22Rv1 (cell line): Measurements from ENCODE around the gene HS6ST1.
"Not testable (repeated sequence)": the region's sequence is repeated elsewhere in the genome, so short reads cannot be mapped to it uniquely, and the experiment has no call there.

Source experiments
- H3K27ac ChIP-seq: fragments of 450-650 bp; 2 replicates; pipeline ENCODE4 v1.5.1; 2017
- ZFX ChIP-seq: fragments of 450-650 bp; IDR thresholded peaks from 2 replicates; pipeline ENCODE4 v1.6.1; 2017; ENCODE audit warnings: antibody characterized with exemption, borderline replicate concordance
- TF ChIP-seq, protein P1 (sequence below): fragments of 450-650 bp; IDR thresholded peaks from 2 replicates; pipeline ENCODE4 v1.5.1; 2017; ENCODE audit warnings: mild to moderate bottlenecking

HS6ST1 gene

DNA sequence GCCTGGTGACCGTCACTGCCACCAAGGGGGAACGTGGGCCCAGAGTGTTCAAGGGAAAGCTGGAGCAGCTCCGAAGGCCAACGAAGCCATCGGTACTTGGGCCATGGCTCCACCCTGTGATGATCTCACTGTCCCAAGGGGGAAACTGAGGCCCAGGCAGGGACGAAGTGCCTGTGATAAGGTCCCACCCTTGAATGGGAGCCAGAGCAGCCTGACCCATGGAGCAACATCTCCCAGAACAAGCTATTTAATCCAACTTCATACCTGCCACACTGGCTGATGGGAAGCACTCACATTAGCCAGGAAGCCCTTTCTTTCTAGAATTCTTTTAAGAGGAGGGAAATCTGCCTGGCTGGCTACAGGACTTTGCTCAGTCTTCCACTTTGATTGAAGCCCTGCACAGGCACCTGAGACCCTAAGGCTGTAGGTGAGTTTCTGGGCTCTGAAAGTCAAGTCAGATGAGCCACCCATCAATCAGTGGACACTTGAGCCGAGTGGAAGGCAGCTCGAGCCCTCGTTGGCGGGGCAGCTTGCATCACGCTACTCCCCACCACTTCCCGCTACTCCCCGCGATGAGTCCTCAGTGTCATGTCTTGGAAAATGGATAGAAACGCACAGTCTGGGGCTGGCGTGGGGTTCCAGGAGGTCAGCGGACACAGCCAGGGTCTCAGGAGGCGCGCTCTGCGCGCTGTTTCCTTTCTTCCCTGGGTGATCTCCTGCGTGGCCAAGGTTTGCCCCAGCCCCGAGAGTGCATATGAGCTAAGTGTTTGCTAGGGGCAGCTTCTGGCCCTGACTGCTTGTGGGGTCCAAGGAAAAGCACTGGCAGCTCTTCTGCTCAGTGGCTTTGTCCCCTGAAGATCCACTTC lies 2.5 kb upstream of the HS6ST1 start:
- TF ChIP-seq ZFX: no peak
- TF ChIP-seq, protein P1, sequence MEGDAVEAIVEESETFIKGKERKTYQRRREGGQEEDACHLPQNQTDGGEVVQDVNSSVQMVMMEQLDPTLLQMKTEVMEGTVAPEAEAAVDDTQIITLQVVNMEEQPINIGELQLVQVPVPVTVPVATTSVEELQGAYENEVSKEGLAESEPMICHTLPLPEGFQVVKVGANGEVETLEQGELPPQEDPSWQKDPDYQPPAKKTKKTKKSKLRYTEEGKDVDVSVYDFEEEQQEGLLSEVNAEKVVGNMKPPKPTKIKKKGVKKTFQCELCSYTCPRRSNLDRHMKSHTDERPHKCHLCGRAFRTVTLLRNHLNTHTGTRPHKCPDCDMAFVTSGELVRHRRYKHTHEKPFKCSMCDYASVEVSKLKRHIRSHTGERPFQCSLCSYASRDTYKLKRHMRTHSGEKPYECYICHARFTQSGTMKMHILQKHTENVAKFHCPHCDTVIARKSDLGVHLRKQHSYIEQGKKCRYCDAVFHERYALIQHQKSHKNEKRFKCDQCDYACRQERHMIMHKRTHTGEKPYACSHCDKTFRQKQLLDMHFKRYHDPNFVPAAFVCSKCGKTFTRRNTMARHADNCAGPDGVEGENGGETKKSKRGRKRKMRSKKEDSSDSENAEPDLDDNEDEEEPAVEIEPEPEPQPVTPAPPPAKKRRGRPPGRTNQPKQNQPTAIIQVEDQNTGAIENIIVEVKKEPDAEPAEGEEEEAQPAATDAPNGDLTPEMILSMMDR: no peak
- H3K27ac ChIP-seq: no peak overlapping the region

DNA sequence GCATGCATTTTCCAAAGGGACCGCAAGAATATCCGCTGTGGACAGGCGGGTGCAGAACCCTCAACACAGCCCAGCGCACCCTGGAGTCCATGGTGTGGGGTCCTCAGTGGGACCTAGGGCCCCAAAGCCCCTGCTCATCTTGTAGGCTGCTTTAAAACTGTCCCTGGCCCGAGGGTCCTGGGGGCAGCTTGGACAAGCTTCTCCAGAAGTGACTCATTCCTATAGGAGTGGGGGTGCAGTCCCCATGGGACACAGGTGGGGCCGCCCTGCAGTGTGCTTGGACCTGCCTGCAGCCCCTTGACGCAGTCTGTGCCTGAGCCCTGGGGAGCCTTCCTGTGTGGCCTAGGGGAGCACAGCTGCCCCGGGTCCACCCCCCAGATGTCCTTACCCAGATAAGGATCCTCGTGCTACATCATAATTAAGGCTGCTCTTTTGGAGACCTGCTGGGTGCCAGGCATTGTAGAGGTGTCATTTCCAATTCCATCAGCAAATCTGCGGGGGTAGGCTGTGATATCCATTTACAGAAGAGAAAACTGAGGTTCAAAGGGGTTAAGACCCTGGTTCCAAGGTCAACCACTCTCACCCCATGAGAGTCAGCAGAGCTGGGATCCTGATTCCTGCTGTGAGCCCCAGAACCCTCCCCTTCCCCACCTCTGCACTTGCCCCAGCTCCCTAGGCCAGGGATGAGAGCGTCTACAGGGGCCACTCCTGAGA lies 1.7 kb upstream of the HS6ST1 start:
- no peak overlapping the region for H3K27ac ChIP-seq
- no peak for TF ChIP-seq ZFX
- TF ChIP-seq, protein P1: no peak

DNA sequence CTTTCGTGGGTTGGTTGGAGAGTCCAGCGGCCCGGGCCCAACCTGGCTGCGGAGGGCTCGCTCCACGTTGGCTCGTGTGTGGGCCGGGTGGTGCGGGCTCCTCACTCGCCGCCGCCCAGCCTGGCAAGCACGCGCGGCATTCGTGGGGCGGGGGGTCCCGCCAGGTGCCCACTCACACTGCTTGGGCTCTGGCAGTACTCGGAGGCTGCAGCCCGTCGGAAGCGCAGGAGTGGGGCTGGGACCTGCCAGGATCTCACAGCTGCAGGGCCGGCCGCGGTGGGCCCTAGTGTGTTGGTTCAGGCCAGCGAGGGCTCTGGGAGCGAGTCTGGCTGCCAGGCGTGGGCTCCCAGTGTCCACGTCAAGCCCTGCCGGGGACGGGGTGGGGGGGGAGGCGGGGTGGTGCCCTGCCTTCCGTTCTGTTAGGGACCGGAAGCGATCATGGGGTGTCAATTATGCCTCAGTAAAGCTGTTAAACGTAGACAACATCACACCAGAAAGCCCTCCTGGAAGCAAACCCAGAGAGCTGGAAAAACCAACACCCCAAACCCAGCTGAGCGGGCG lies 1.0 kb upstream of the HS6ST1 start:
- no peak overlapping the region for H3K27ac ChIP-seq
- TF ChIP-seq, protein P1: no peak
- TF ChIP-seq ZFX: no peak

DNA sequence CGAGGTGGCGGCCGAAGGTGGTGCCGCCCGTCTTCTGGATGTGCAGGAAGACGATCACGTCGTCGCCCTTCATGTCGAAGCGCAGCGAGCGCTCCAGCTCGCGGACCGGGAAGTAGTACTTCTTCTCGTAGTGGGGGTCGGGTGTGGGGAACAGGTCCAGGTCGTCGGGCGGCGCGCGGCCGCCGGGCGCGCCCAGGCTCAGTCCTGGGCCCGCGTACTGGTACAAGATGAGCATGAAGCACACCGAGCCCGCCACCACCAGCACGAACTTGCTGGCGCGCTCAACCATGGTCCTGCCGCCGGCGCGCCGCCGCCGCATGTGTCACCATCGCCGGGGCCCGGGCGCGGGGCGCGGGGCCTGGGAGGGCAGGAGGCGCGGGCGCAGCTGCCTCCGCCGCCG lies 423 bp downstream of the HS6ST1 start:
- H3K27ac ChIP-seq: not testable (repeated sequence)

DNA sequence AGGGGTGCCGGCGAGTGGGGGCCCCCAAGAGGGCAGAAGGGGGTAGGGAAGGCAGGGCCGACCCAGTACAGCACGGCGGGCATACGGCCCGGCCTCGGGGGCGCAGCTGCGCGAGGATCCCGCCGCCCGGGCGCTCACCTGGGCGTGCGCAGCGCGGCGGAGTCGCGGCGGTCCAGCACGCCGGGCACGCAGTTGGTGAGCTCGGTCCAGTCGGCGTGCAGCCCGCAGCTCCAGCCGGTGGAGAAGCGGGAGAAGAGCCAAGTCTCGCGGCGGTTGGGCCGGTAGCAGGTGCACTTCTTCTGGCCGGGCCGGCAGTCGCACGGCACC lies 806 bp downstream of the HS6ST1 start:
- not testable (repeated sequence) for H3K27ac ChIP-seq

DNA sequence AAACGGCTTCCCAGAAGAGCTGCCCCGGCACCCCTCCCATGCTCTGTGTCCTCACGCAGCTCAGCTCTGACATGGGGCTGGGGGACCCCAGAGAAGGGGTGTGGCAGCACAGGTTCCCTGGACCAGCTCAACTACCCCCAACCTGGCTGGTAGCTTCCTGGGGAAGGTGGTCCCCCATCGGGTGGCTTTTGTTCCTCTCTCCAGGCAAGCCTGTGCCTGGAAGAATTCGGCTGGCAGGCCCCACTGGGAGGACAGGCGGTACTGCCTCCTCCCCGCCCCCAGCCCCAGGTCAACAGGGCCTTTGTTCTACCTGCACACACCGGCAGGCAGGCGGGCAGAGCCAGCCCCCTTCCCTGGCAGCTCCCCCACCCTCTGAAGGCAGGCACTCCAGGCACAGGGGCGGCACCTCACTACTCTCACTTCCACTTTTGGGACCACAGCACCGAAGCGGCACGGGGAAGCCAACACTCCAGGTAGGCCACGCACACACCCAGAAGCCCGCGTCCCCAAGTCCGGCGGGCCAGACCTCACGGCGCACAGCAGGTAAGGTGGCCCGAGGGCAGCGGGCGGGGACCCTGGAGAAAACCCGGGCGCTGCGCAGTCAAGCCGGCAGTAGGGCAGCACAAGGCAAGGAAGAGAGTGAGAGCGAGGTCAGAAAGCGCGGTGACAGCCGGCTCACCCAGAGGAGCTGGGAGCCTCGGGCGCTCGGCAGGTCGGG lies 1.3 kb downstream of the HS6ST1 start:
- TF ChIP-seq, protein P1: no peak
- no peak for TF ChIP-seq ZFX
- no peak overlapping the region for H3K27ac ChIP-seq

DNA sequence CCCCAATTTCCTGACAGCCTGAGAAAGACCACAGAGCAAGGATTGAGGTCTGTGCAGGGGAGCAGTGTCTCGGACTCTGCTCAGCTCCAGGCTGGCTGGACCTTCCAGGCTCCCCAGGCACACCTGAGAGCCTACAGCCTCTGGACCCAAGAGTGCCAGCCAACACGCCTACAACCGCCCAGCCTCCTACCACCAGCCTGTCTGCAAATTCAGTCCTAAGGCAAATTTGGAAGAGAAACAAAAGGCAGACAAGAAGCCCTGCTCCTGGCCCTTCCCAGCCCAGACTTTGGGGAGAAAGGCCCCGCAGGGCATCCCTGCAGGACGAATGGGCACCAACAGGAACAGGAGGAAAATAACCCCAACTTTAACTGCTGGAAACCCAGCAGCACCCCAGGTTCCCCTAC lies 1.9 kb downstream of the HS6ST1 start:
- no peak for TF ChIP-seq ZFX
- TF ChIP-seq, protein P1: no peak
- H3K27ac ChIP-seq: no peak overlapping the region
